ENCODE data around the gene MOV10L1. TPM values are rescaled to one million over a fixed set of nuclear protein-coding genes. Genes with fewer than 3 reads are reported as not detected.

Gene MOV10L1
- total RNA-seq, 5 donors from 2014 or later (not counting 1 experiment from before 2014, with no cell fraction given): 0.44 TPM; not detected in 4

DNA sequence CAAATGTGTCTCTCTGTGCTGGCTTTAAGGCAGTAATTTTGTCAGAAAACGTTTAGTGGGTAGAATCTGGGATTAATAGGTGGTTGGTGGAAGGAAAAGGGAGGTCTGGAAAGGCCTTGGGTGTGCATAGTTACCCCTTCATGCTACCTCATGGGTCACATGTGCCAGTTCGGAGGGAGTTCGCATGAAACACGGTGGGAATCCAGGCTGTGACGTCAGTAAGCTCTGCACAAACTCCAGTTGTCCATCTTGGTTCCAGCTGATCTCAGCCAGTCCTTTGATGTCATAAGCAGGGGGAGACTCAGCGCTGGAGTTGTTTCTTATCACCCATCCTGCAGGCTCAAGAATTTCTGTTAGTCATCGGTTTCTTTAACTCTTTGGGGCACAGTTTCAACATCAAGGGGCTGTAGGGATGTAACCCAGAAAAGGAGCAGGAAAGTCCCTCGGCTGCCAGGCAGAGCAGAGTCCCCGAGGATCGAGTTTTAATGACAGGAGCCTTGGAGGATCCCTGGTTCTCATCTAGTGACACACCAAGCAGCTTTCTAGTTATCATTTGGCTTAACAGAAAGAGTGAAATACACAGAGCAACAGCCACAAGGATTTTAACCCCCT lies 28.9 kb downstream of the MOV10L1 start:
- H3K4me1 ChIP-seq (ENCODE audit: control insufficient read depth in 1 of 2, extremely low read depth in 1 of 2, insufficient read depth in 2 of 2, low read length in 2 of 2): no peaks in the 10 kb centered on the region
- Mint-ChIP-seq H3K4me3 (no peak overlapping the region), H3K36me3 (peaks cover 3% of the 10 kb centered on the region), H3K9me3 (peaks cover 3 to 4% (median 3%) of the 10 kb centered on the region in 3 donors), H3K4me1 (no peaks in the 10 kb centered on the region), H3K27ac (no peak overlapping the region), H3K27me3 (peaks cover 4 to 16% of the 10 kb centered on the region in 2 donors)
- H3K36me3 ChIP-seq (ENCODE audit: control insufficient read depth in 2 of 2, extremely low read depth in 1 of 2, insufficient read depth in 1 of 2, low read length in 1 of 2): no peaks in the 10 kb centered on the region
- H3K9me3 ChIP-seq: no peaks in the 10 kb centered on the region
- CTCF ChIA-PET: no interaction called here
- no peak for DNase-seq
- H3K27ac ChIP-seq (ENCODE audit: low read length): no peak overlapping the region
- ATAC-seq (replicated peaks in 1 of 4): no peak
- WGBS (ENCODE audit: insufficient coverage): 48% methylated on average over 8 of the region's 10 CpGs
- H3K27me3 ChIP-seq (replicated peaks in 1 of 2; ENCODE audit: control insufficient read depth in 2 of 2, extremely low read depth in 1 of 2, insufficient read depth in 2 of 2, low read length in 1 of 2): peaks cover 0 to 37% of the 10 kb centered on the region in 2 experiments
- POLR2A ChIA-PET: no interaction called here
- no peak overlapping the region for H3K4me3 ChIP-seq (ENCODE audit: control insufficient read depth in 1 of 2, extremely low read depth in 1 of 2, low read length in 1 of 2)

DNA sequence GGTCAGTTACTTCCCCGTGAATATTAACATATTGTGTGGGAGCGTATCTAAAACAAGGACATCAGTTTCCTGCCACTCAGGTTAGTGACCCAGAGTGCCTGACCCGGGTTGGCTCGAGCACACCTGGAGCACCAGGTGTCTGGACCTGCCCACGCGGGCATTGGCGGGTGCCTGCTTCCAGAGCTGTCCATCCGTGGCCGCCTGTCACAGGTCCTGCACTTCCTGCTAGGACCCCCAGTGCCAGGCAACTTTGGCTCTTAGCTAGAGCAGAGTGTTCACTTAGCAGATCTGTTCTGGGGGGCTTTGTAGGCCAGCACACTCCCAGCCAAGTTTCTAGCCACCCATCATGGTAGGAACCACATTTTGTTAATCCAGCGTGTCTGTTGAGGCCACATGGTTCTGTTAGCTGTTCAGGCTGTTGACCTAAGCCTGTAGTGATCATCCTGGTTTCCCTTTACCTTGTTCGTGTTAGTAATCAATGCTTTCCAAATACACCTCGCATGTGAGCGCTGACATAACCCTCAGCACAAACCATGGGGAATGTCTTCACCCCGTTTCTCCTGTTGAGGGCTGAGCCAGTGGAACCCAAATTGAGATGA lies 29.5 kb downstream of the MOV10L1 start:
- H3K27ac Mint-ChIP-seq: no peak overlapping the region
- H3K4me3 Mint-ChIP-seq: no peak overlapping the region
- H3K9me3 ChIP-seq: no peaks in the 10 kb centered on the region
- no peaks in the 10 kb centered on the region for H3K36me3 ChIP-seq (ENCODE audit: control insufficient read depth in 2 of 2, extremely low read depth in 1 of 2, insufficient read depth in 1 of 2, low read length in 1 of 2)
- CTCF ChIA-PET: no interaction called here
- no peak overlapping the region for H3K27ac ChIP-seq (ENCODE audit: low read length)
- POLR2A ChIA-PET: no interaction called here
- peaks cover 9 to 10% (median 9%) of the 10 kb centered on the region in 3 donors for H3K9me3 Mint-ChIP-seq
- peaks cover 0 to 37% of the 10 kb centered on the region in 2 experiments for H3K27me3 ChIP-seq (replicated peaks in 1 of 2; ENCODE audit: control insufficient read depth in 2 of 2, extremely low read depth in 1 of 2, insufficient read depth in 2 of 2, low read length in 1 of 2)
- DNase-seq (no peak), ATAC-seq (replicated peaks in 1 of 4) (no peak)
- no peaks in the 10 kb centered on the region for H3K4me1 Mint-ChIP-seq
- peaks cover 8% of the 10 kb centered on the region for H3K36me3 Mint-ChIP-seq
- no peaks in the 10 kb centered on the region for H3K4me1 ChIP-seq (ENCODE audit: control insufficient read depth in 1 of 2, extremely low read depth in 1 of 2, insufficient read depth in 2 of 2, low read length in 2 of 2)
- H3K4me3 ChIP-seq (ENCODE audit: control insufficient read depth in 1 of 2, extremely low read depth in 1 of 2, low read length in 1 of 2): no peak overlapping the region
- H3K27me3 Mint-ChIP-seq: peaks cover 7 to 19% of the 10 kb centered on the region in 2 donors
- 82% methylated on average over 9 of the region's 14 CpGs for WGBS (ENCODE audit: insufficient coverage)

DNA sequence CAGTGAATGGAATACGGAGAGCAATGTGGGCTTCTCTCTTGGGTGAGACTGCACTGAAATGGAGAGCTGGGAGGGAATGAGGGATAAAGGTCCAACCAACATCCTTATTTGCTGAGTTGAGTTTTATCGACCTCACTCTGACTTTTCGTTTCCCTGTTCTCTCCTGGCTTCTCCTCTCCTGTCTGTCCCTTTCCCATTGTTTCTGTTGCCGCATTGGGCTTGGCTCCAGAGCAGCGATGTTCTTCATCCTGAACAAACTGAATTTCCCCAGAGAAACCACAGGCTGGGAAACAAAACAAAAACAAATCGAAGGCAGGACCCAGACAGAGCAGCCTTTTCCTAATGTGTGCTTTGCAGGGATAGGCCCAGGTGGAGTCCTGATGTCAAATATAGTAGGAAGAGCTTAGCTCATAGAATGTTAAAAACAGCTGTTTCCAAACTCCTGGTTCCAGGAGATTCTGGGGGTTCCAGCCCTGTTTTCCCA lies 30.0 kb downstream of the MOV10L1 start:
- Mint-ChIP-seq H3K4me1 (no peaks in the 10 kb centered on the region), H3K9me3 (peaks cover 12 to 13% (median 12%) of the 10 kb centered on the region in 3 donors), H3K36me3 (peaks cover 8% of the 10 kb centered on the region), H3K27ac (no peak overlapping the region), H3K4me3 (no peak overlapping the region), H3K27me3 (peaks cover 7 to 18% of the 10 kb centered on the region in 2 donors)
- H3K27me3 ChIP-seq (replicated peaks in 1 of 2; ENCODE audit: control insufficient read depth in 2 of 2, extremely low read depth in 1 of 2, insufficient read depth in 2 of 2, low read length in 1 of 2): peaks cover 0 to 37% of the 10 kb centered on the region in 2 experiments
- ATAC-seq (replicated peaks in 1 of 4) (no peak), DNase-seq (no peak)
- POLR2A ChIA-PET: no interaction called here
- H3K4me3 ChIP-seq (ENCODE audit: control insufficient read depth in 1 of 2, extremely low read depth in 1 of 2, low read length in 1 of 2): no peak overlapping the region
- WGBS (ENCODE audit: insufficient coverage): 80% methylated on average over 2 of the region's 6 CpGs
- no peaks in the 10 kb centered on the region for H3K4me1 ChIP-seq (ENCODE audit: control insufficient read depth in 1 of 2, extremely low read depth in 1 of 2, insufficient read depth in 2 of 2, low read length in 2 of 2)
- no peaks in the 10 kb centered on the region for H3K9me3 ChIP-seq
- no peaks in the 10 kb centered on the region for H3K36me3 ChIP-seq (ENCODE audit: control insufficient read depth in 2 of 2, extremely low read depth in 1 of 2, insufficient read depth in 1 of 2, low read length in 1 of 2)
- CTCF ChIA-PET: no interaction called here
- H3K27ac ChIP-seq (ENCODE audit: low read length): no peak overlapping the region

DNA sequence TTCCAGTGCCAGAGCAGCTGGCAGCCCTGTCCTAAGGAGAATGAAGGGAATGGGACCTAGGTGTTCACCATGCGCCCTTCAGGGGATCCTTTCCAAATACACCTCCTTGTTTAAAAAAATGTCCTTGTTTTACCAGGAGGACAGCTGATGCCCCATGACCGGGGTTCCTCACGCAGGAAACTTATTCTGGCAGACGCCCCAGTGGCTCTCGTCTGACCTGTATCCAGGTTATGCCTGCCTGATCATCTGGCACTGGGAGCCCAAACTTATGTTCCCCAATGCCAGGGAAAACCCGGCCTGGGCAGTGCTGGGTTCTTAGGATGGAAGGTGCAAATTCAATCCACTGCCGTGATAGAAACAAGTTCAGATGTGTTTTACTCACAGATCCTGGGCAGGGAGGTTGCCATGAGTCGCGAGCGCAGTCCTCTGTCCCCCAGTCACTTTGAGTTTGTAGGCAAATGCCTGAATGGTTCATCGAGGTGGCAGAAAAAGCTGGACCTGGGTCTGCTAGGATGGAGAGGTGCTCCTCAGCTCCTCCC lies 31.5 kb downstream of the MOV10L1 start:
- Histone ChIP-seq H3K9me3 (no peaks in the 10 kb centered on the region), H3K4me3 (ENCODE audit: control insufficient read depth in 1 of 2, extremely low read depth in 1 of 2, low read length in 1 of 2) (no peak overlapping the region), H3K36me3 (ENCODE audit: control insufficient read depth in 2 of 2, extremely low read depth in 1 of 2, insufficient read depth in 1 of 2, low read length in 1 of 2) (no peaks in the 10 kb centered on the region), H3K4me1 (ENCODE audit: control insufficient read depth in 1 of 2, extremely low read depth in 1 of 2, insufficient read depth in 2 of 2, low read length in 2 of 2) (no peaks in the 10 kb centered on the region), H3K27ac (ENCODE audit: low read length) (no peak overlapping the region), H3K27me3 (replicated peaks in 1 of 2; ENCODE audit: control insufficient read depth in 2 of 2, extremely low read depth in 1 of 2, insufficient read depth in 2 of 2, low read length in 1 of 2) (peaks cover 0 to 31% of the 10 kb centered on the region in 2 experiments)
- DNase-seq (no peak), ATAC-seq (replicated peaks in 1 of 4) (no peak)
- Mint-ChIP-seq H3K36me3 (peaks cover 8% of the 10 kb centered on the region), H3K4me1 (no peaks in the 10 kb centered on the region), H3K27me3 (peaks cover 11 to 15% of the 10 kb centered on the region in 2 donors), H3K9me3 (peaks cover 12 to 13% (median 12%) of the 10 kb centered on the region in 3 donors), H3K4me3 (no peak overlapping the region), H3K27ac (no peak overlapping the region)
- POLR2A ChIA-PET: no interaction called here
- 79% methylated on average over 8 of the region's 11 CpGs for WGBS (ENCODE audit: insufficient coverage)
- CTCF ChIA-PET: no interaction called here

DNA sequence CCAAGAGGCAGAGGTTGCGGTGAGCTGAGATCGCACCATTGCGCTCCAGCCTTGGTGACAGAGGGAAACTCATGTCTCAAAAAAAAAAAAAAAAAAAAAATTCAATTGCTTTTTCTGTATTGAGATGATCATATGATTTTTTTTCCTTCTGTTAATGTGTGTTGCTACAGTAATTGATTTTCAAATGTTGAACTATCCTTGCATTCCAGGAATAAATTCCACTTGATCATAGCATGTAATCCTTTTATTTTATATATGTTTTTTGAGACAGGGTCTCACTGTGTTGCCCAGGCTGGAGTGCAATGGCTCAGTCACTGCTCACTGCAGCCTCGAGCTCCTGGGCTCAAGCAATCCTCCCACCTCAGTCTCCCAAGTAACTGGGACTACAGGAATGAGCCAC lies 33.3 kb downstream of the MOV10L1 start:
- no CpG with 5 or more reads among the region's 4 CpGs for WGBS (ENCODE audit: insufficient coverage)
- Histone ChIP-seq H3K4me1 (ENCODE audit: control insufficient read depth in 1 of 2, extremely low read depth in 1 of 2, insufficient read depth in 2 of 2, low read length in 2 of 2) (no peaks in the 10 kb centered on the region), H3K4me3 (ENCODE audit: control insufficient read depth in 1 of 2, extremely low read depth in 1 of 2, low read length in 1 of 2) (no peak overlapping the region), H3K27me3 (replicated peaks in 1 of 2; ENCODE audit: control insufficient read depth in 2 of 2, extremely low read depth in 1 of 2, insufficient read depth in 2 of 2, low read length in 1 of 2) (peaks cover 0 to 26% of the 10 kb centered on the region in 2 experiments), H3K9me3 (no peaks in the 10 kb centered on the region), H3K27ac (ENCODE audit: low read length) (no peak overlapping the region), H3K36me3 (ENCODE audit: control insufficient read depth in 2 of 2, extremely low read depth in 1 of 2, insufficient read depth in 1 of 2, low read length in 1 of 2) (no peaks in the 10 kb centered on the region)
- Mint-ChIP-seq H3K27me3 (peaks cover 15 to 20% of the 10 kb centered on the region in 2 donors), H3K27ac (no peak overlapping the region), H3K4me3 (no peak overlapping the region), H3K4me1 (no peaks in the 10 kb centered on the region), H3K9me3 (peaks cover 12 to 13% (median 12%) of the 10 kb centered on the region in 3 donors), H3K36me3 (peaks cover 8% of the 10 kb centered on the region)
- DNase-seq (no peak), ATAC-seq (replicated peaks in 1 of 4) (no peak)
- CTCF ChIA-PET: no interaction called here
- POLR2A ChIA-PET: no interaction called here

DNA sequence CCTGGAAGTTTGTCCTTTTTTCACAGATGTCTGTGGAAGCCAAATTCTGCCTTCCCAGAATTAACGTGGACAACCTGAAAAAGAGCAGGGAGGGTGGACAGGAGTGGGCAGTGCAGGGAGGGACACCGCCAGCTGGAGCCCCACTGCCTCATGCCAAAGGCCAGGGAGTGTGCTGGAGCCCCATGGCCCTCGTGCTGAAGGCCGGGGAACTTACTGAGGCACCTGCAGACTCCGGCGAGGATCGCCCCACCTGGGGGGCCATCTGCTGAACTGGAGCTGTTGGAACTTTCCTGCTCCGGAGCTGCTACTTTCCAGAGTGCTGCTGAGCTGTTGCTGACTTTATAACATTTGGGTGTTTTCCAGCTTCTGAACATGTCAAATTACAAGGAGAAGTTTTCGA lies 35.2 kb downstream of the MOV10L1 start:
- POLR2A ChIA-PET: no interaction called here
- peaks cover 23 to 31% of the 10 kb centered on the region in 2 donors for H3K27me3 Mint-ChIP-seq

More for the DNA sequence above, 35.2 kb downstream of the MOV10L1 start:
- H3K27me3 ChIP-seq (replicated peaks in 1 of 2; ENCODE audit: control insufficient read depth in 2 of 2, extremely low read depth in 1 of 2, insufficient read depth in 2 of 2, low read length in 1 of 2): peaks cover 0 to 20% of the 10 kb centered on the region in 2 experiments
- H3K4me1 Mint-ChIP-seq: no peaks in the 10 kb centered on the region
- ATAC-seq (replicated peaks in 1 of 4): no peak
- no peak overlapping the region for H3K27ac Mint-ChIP-seq
- 92% methylated on average over 9 of the region's 9 CpGs for WGBS (ENCODE audit: insufficient coverage)
- H3K4me1 ChIP-seq (ENCODE audit: control insufficient read depth in 1 of 2, extremely low read depth in 1 of 2, insufficient read depth in 2 of 2, low read length in 2 of 2): no peaks in the 10 kb centered on the region
- CTCF ChIA-PET: no interaction called here
- no peak overlapping the region for H3K4me3 ChIP-seq (ENCODE audit: control insufficient read depth in 1 of 2, extremely low read depth in 1 of 2, low read length in 1 of 2)
- H3K9me3 ChIP-seq: no peaks in the 10 kb centered on the region
- no peak for DNase-seq
- no peak overlapping the region for H3K4me3 Mint-ChIP-seq
- no peaks in the 10 kb centered on the region for H3K36me3 ChIP-seq (ENCODE audit: control insufficient read depth in 2 of 2, extremely low read depth in 1 of 2, insufficient read depth in 1 of 2, low read length in 1 of 2)
- peaks cover 8% of the 10 kb centered on the region for H3K36me3 Mint-ChIP-seq
- no peak overlapping the region for H3K27ac ChIP-seq (ENCODE audit: low read length)
- H3K9me3 Mint-ChIP-seq: peaks cover 12 to 13% (median 12%) of the 10 kb centered on the region in 3 donors
